ENCODE results near the gene PIWIL4.

The PIWIL4 gene

GRCh38 chr11:94567181-94567670, at the start of gene PIWIL4:
PIWIL4 (plus strand) TSS chr11:94567368; CDS start chr11:94567519, 151 bp downstream.
- no peak within 1 kb of the TSS for H3K4me3 ChIP-seq (replicated peaks; ENCODE audit: low read depth, low read length)
- no peak for TF ChIP-seq CTCF (IDR thresholded peaks at IDR 0.05; ENCODE audit: low read length, missing control alignments)

GRCh38 chr11:94518300-94518699, 48.9 kb upstream of the PIWIL4 start:
- TF ChIP-seq CTCF (IDR thresholded peaks at IDR 0.05; ENCODE audit: low read length, missing control alignments) = no peak
- H3K4me3 ChIP-seq (replicated peaks; ENCODE audit: low read depth, low read length) = no peak overlapping the region
- no peak for DNase-seq (ENCODE audit: low read depth)

More at GRCh38 chr11:94567181-94567670, at the start of gene PIWIL4:
- DNase-seq (ENCODE audit: low read depth) = no peak

- peak; percentile 61 for TF ChIP-seq CTCF (IDR thresholded peaks at IDR 0.05; ENCODE audit: low read length, missing control alignments)
- peak; percentile 59 for DNase-seq (ENCODE audit: low read depth)
- no peak overlapping the region for H3K4me3 ChIP-seq (replicated peaks; ENCODE audit: low read depth, low read length)
Measured at GRCh38 chr11:94519478-94520084, 47.6 kb upstream of the PIWIL4 start.

- no peak overlapping the region for H3K4me3 ChIP-seq (replicated peaks; ENCODE audit: low read depth, low read length)
- peak; percentile 57 for TF ChIP-seq CTCF (IDR thresholded peaks at IDR 0.05; ENCODE audit: low read length, missing control alignments)
- DNase-seq (ENCODE audit: low read depth) = peak; percentile 37
Measured at GRCh38 chr11:94521684-94522083, 45.5 kb upstream of the PIWIL4 start.

GRCh38 chr11:94524341-94524740, 42.8 kb upstream of the PIWIL4 start:
- no peak overlapping the region for H3K4me3 ChIP-seq (replicated peaks; ENCODE audit: low read depth, low read length)
- no peak for TF ChIP-seq CTCF (IDR thresholded peaks at IDR 0.05; ENCODE audit: low read length, missing control alignments)
- no peak for DNase-seq (ENCODE audit: low read depth)

- peak; percentile 86 for DNase-seq (ENCODE audit: low read depth)
- TF ChIP-seq CTCF (IDR thresholded peaks at IDR 0.05; ENCODE audit: low read length, missing control alignments) = no peak
Measured at GRCh38 chr11:94525546-94526324, 41.4 kb upstream of the PIWIL4 start.

More at GRCh38 chr11:94525546-94526324, 41.4 kb upstream of the PIWIL4 start:
- no peak overlapping the region for H3K4me3 ChIP-seq (replicated peaks; ENCODE audit: low read depth, low read length)

Data from fibroblast of pulmonary artery (primary cell).